GM23338 (cell line): ENCODE results near the gene ZNF148. TPM values are rescaled to one million over a fixed set of nuclear protein-coding genes. Genes with fewer than 3 reads are reported as not detected.

Experiments used
- ATAC-seq: fragments of 200-7000 bp; cut with Tn5 transposase; 3 replicates; pipeline ENCODE4 v1.9.1; 2020
- DNase-seq: peaks from one replicate; pipeline ENCODE4 v3.0.0-alpha.2; 2015; ENCODE audit warnings: low spot score
- H2AFZ ChIP-seq: fragments of 200-600 bp; sonication (generic); 2 replicates; pipeline ENCODE4 v1.8.0; 2016; ENCODE audit warnings: antibody characterized with exemption, mild to moderate bottlenecking, moderate library complexity
- H3F3A ChIP-seq: fragments of 200-600 bp; sonication (generic); replicated peaks from 2 replicates; pipeline ENCODE4 v1.8.0; 2017; ENCODE audit warnings: antibody characterized with exemption, mixed run types, low read depth
- H3K27ac ChIP-seq: fragments of 200-600 bp; sonication (generic); 2 replicates; pipeline ENCODE4 v1.6.1; 2016; ENCODE audit warnings: low read depth
- H3K27me3 ChIP-seq: fragments of 200-600 bp; sonication (generic); 2 replicates; pipeline ENCODE4 v1.8.0; 2016; ENCODE audit warnings: mild to moderate bottlenecking, mixed run types, moderate library complexity; ENCODE audit not compliant: insufficient read depth
- H3K36me3 ChIP-seq: fragments of 200-600 bp; sonication (generic); 2 replicates; pipeline ENCODE4 v1.8.0; 2016; ENCODE audit warnings: mild to moderate bottlenecking; ENCODE audit not compliant: insufficient read depth
- H3K4me1 ChIP-seq: fragments of 200-600 bp; sonication (generic); 2 replicates; pipeline ENCODE4 v1.8.0; 2016; ENCODE audit warnings: mild to moderate bottlenecking, moderate library complexity; ENCODE audit not compliant: insufficient read depth
- H3K4me2 ChIP-seq: fragments of 200-600 bp; sonication (generic); 2 replicates; pipeline ENCODE4 v1.7.1; 2017; ENCODE audit warnings: mixed run types
- H3K4me3 ChIP-seq: fragments of 200-600 bp; sonication (generic); 2 replicates; pipeline ENCODE4 v1.6.1; 2016; ENCODE audit warnings: mixed run types
- H3K79me2 ChIP-seq: fragments of 200-600 bp; sonication (generic); replicated peaks from 2 replicates; pipeline ENCODE4 v1.8.0; 2017; ENCODE audit warnings: mild to moderate bottlenecking; ENCODE audit not compliant: insufficient read depth
- H3K9me2 ChIP-seq: fragments of 200-600 bp; sonication (generic); 2 replicates; pipeline ENCODE4 v1.8.0; 2017; ENCODE audit not compliant: insufficient read depth
- H4K20me1 ChIP-seq: fragments of 200-600 bp; sonication (generic); replicated peaks from 2 replicates; pipeline ENCODE4 v1.8.0; 2017; ENCODE audit warnings: mild to moderate bottlenecking; ENCODE audit not compliant: insufficient read depth
- H3K27ac Mint-ChIP-seq: 2 replicates; pipeline ENCODE4 v1.8.0; 2020; ENCODE audit warnings: inconsistent platforms, mild to moderate bottlenecking, moderate library complexity, mixed read lengths
- H3K27me3 Mint-ChIP-seq: 3 replicates; pipeline ENCODE4 v1.8.0; 2022; ENCODE audit warnings: low read depth, mild to moderate bottlenecking, moderate library complexity, mixed read lengths, inconsistent platforms; ENCODE audit not compliant: insufficient read depth, poor library complexity
- H3K36me3 Mint-ChIP-seq: 3 replicates; pipeline ENCODE4 v1.8.0; 2021; ENCODE audit warnings: low read depth, mild to moderate bottlenecking, inconsistent platforms, moderate library complexity, mixed read lengths
- H3K4me1 Mint-ChIP-seq: 3 replicates; pipeline ENCODE4 v1.8.0; 2020; ENCODE audit warnings: mild to moderate bottlenecking, inconsistent platforms, mixed read lengths
- H3K4me3 Mint-ChIP-seq: 3 replicates; pipeline ENCODE4 v1.8.0; 2021; ENCODE audit warnings: moderate library complexity, mild to moderate bottlenecking, inconsistent platforms, mixed read lengths
- H3K9me3 Mint-ChIP-seq: 3 replicates; pipeline ENCODE4 v1.8.0; 2020; ENCODE audit warnings: moderate library complexity, mild to moderate bottlenecking, inconsistent platforms, mixed read lengths
- CREB1 ChIP-seq: fragments of 250-450 bp; sonication (Bioruptor Pico); IDR thresholded peaks from 2 replicates; pipeline ENCODE4 v1.5.0; 2020; ENCODE audit warnings: low read depth, mild to moderate bottlenecking, moderate library complexity
- CTCF ChIP-seq, 2 experiments: fragments of 200-600 bp in 1 of 2; sonication (generic) in 1 of 2; conservative IDR thresholded peaks; 2 replicates each; pipeline versions ENCODE4 v1.5.1 to v1.6.1; 2016 to 2017; ENCODE audit warnings: antibody characterized with exemption in 2 of 2, low read depth in 2 of 2, mild to moderate bottlenecking in 2 of 2, moderate library complexity in 1 of 2
- ETS1 ChIP-seq: IDR thresholded peaks from 2 replicates; pipeline ENCODE4 v1.6.1; 2016; ENCODE audit warnings: antibody characterized with exemption
- EZH2 ChIP-seq: fragments of 200-600 bp; sonication (generic); IDR thresholded peaks from one replicate; pipeline ENCODE4 v1.8.0; 2017; ENCODE audit warnings: antibody characterized with exemption, mild to moderate bottlenecking, low read depth; ENCODE audit not compliant: unreplicated experiment
- EZH2phosphoT487 ChIP-seq: fragments of 200-600 bp; sonication (generic); IDR thresholded peaks from one replicate; pipeline ENCODE4 v1.8.1; 2018; ENCODE audit warnings: antibody characterized with exemption; ENCODE audit not compliant: unreplicated experiment
- JUNB ChIP-seq: IDR thresholded peaks from one replicate; pipeline ENCODE4 v1.6.1; 2016; ENCODE audit warnings: antibody characterized with exemption; ENCODE audit not compliant: unreplicated experiment
- NANOG ChIP-seq: IDR thresholded peaks from 2 replicates; pipeline ENCODE4 v1.6.1; 2016; ENCODE audit warnings: antibody characterized with exemption, borderline replicate concordance
- POLR2AphosphoS5 ChIP-seq: IDR thresholded peaks from 2 replicates; pipeline ENCODE4 v1.6.1; 2016; ENCODE audit warnings: antibody characterized with exemption, low read depth
- REST ChIP-seq: IDR thresholded peaks from one replicate; pipeline ENCODE4 v1.6.1; 2018; ENCODE audit warnings: antibody characterized with exemption; ENCODE audit not compliant: unreplicated experiment
- STAT1 ChIP-seq: IDR thresholded peaks from one replicate; pipeline ENCODE4 v1.6.1; 2016; ENCODE audit warnings: antibody characterized with exemption; ENCODE audit not compliant: unreplicated experiment
- ZNF114 ChIP-seq: fragments of 250-450 bp; sonication (Bioruptor Pico); IDR thresholded peaks from 2 replicates; pipeline ENCODE4 v1.5.0; 2020; ENCODE audit warnings: mild to moderate bottlenecking, moderate library complexity
- ZNF331 ChIP-seq: fragments of 250-450 bp; sonication (Bioruptor Pico); IDR thresholded peaks from 2 replicates; pipeline ENCODE4 v1.5.0; 2020; ENCODE audit warnings: low read depth, mild to moderate bottlenecking, moderate library complexity
- ZNF462 ChIP-seq: fragments of 250-450 bp; sonication (Bioruptor Pico); IDR thresholded peaks from 2 replicates; pipeline ENCODE4 v1.5.0; 2020; ENCODE audit warnings: mild to moderate bottlenecking, moderate library complexity
- polyA plus RNA-seq: library from polyadenylated mRNA; unstranded; fragments of >200 nt; fragmentation: Nextera tagmentation; extraction: Ambion mirVana; gene quantifications from 2 replicates; pipeline ENCODE4 v1.2.1, GENCODE V29; 2016
- total RNA-seq: library from RNA; depleted of rRNA; stranded (reverse); fragments of >200 nt; shearing (Covaris generic); gene quantifications from 2 replicates; pipeline ENCODE4 v1.2.3, GENCODE V29; 2014

Gene ZNF148
- total and polyA plus RNA-seq, 2 experiments from 2014 or later = 13.9 to 16.9 TPM

GRCh38 chr3:125322166-125322565 lies 53.0 kb downstream of the ZNF148 start:
- no peaks in the 10 kb centered on the region for H3K27me3 Mint-ChIP-seq
- no peaks in the 10 kb centered on the region for H3K36me3 ChIP-seq
- no peaks in the 10 kb centered on the region for H4K20me1 ChIP-seq
- no peak for ATAC-seq
- DNase-seq = no peak
- no peaks in the 10 kb centered on the region for H3K9me2 ChIP-seq
- peaks cover 26% of the 10 kb centered on the region; the same call in 2 of the 3 replicates for H3K4me1 Mint-ChIP-seq
- peaks cover 21% of the 10 kb centered on the region for H3K4me1 ChIP-seq
- H3K9me3 Mint-ChIP-seq = no peaks in the 10 kb centered on the region
- H3K36me3 Mint-ChIP-seq = no peaks in the 10 kb centered on the region
- H3K27ac Mint-ChIP-seq = no peak overlapping the region
- H3K79me2 ChIP-seq = no peaks in the 10 kb centered on the region; the same call in 1 of the 2 replicates
- no peak overlapping the region for H3K4me3 ChIP-seq
- H3K27me3 ChIP-seq = no peaks in the 10 kb centered on the region
- no peak overlapping the region for H3K4me2 ChIP-seq
- TF ChIP-seq EZH2 = no peak
- TF ChIP-seq REST = no peak
- no peak for TF ChIP-seq CTCF (conservative IDR thresholded peaks at IDR 0.05; ENCODE audit: low read depth in 2 of 2)
- no peak for TF ChIP-seq ZNF114
- no peak for TF ChIP-seq JUNB
- TF ChIP-seq STAT1 = no peak
- TF ChIP-seq ZNF462 (CRISPR knock-in tag) = no peak
- TF ChIP-seq ZNF331 (CRISPR knock-in tag) = no peak
- TF ChIP-seq CREB1 = no peak
- no peak for TF ChIP-seq POLR2AphosphoS5
- TF ChIP-seq ETS1 = no peak
- TF ChIP-seq EZH2phosphoT487 = no peak
- no peak for TF ChIP-seq NANOG
- no peak overlapping the region for H3K27ac ChIP-seq
- no peak overlapping the region for H2AFZ ChIP-seq
- no peak overlapping the region for H3K4me3 Mint-ChIP-seq
- no peaks in the 10 kb centered on the region for H3F3A ChIP-seq
